Stimulated activated CD4-positive, alpha-beta T cell treated with anti-CD3 and anti-CD28 coated beads, Interleukin-12 subunit alpha, Interleukin-12 subunit beta, amount 100 ng/mL, for 24 hours (primary cell): Measurements from ENCODE around the gene DCAF10.
A peak's percentile ranks its signal among the peaks of the same experiment; 100 is the strongest.
"Not testable (repeated sequence)": the region's sequence is repeated elsewhere in the genome, so short reads cannot be mapped to it uniquely, and the experiment has no call there.

Experiments used
- DNase-seq, 2 experiments: peaks; one replicate each; pipeline ENCODE4 v3.0.0-alpha.2; 2020; ENCODE audit warnings: low read depth in 2 of 2

The DCAF10 gene

DNA sequence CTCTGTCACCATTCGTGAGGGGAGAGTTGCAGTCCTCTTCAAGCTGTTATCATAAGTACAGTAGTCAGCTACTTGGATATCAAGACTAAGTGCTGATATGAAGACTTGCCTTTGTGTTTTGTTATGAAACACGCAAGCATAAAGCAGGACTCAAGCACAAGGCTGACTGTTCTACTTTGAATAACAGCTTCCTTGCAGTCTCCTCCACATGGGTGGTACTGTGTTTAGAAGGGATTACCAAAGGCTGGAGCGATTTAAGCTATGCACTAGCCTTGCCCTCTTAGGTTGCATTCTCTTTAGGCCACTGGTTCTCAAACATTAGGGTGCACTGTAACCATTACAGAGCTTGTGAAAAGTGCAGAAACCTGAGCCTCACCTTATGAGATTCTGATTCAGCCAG is 61.9 kb downstream of the DCAF10 start:
- no peak for DNase-seq

DNA sequence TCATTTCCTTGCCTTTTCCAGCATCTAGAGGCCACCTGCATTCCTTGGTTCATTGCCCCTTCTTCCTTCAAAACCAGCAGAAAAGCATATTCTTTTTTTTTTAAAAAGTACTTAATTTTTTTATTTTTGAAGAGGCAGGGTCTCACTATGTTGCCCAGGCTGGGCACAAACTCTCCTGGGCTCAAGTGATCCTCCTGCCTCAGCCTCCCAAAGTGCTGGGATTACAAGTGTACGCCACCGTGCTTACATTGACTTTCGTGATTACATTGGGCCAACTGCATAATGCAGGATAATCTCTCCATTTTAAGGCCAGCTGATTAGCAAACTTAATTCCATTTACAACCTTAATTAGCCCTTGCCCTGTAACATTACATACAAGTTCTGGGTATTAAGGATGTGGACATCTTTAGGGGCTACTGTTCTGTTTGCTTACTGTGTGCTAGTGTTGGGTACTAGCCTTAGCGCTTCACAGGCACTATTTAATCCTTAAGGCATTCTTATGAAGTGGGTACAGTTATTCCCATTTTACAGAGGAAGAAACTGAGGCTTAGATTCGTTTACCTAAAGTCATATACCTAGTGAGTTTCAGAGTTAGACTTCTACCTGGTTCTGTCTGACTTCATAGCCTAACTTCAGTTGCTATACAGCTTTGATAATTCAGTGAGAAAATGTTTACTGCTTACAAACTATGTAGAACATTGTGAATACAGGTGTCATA is 69.6 kb downstream of the DCAF10 start:
- DNase-seq, result no peak

- no peak for DNase-seq
These were observed 70.2 kb downstream of the DCAF10 start for GRCh38 chr9:37870799-37871176.

DNA sequence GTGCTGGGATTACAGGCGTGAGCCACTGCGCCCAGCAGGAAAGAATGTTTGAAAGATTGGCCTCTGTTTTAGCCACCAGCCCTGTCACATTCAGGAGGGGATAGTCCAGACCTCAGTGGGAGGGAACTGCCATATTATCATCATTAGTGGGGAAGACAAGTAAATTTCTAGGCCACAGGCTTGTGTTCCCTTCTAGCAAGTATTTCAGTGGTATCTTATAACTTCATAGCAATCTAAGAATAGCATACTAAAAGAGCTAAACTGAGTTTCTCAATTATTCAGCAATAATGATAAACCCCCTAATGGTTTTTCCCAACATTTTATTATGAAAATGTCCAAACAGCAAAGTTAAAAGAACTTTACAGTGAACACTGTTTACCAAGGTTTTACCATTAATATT is 73.4 kb downstream of the DCAF10 start:
- DNase-seq, result no peak

DNA sequence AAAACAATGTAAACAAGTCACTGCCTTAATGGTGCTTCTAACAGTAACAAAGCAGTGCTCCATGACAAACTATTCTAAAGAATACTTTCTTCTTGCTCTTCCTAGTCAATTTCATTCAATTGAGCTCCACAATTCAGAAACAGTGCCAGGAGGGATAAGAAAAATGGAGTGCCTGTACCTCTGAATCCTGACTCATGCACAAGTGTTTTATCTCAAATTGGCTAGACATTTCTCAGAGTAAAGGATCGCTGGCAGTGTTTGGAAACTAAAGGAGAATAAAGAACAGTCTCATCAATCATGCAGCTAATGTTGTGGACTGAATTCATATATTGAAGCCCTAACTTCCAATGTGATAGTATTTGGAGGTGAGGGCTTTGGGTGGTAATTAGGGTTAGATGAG is 75.8 kb downstream of the DCAF10 start:
- no peak for DNase-seq

GRCh38 chr9:37880916-37881479 is 80.4 kb downstream of the DCAF10 start:
- DNase-seq, result no peak

DNA sequence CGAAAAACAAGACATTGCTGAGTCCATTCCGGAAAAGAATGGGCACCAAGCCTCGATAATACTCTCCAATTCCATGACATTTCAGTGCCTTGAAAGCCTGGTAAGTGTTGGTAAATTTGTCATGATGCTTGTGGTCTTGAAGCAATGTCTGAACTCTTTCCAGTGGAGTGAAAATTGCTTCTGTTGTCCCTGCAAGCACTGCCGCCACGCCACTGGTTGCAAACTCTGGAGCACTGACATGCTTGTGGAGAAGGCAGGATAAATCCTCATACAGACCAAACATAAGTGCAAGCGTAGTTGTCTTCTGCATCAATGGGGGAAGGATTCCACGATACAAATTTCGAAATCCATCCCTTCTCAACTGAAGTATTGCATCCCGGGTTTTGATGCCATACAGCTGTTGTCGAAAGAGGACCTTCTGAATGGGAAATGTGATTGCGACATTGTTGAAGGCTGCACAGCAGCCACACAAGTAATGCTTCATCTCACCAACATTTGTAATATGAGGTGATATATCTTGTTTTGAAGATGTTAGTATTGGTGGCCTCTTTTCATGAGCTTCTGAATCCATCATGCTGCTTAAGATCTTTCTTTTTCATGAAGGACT is 87.5 kb downstream of the DCAF10 start:
- not testable (repeated sequence) for DNase-seq

- DNase-seq, result no peak
These were observed 88.9 kb downstream of the DCAF10 start for GRCh38 chr9:37889536-37889935.

DNA sequence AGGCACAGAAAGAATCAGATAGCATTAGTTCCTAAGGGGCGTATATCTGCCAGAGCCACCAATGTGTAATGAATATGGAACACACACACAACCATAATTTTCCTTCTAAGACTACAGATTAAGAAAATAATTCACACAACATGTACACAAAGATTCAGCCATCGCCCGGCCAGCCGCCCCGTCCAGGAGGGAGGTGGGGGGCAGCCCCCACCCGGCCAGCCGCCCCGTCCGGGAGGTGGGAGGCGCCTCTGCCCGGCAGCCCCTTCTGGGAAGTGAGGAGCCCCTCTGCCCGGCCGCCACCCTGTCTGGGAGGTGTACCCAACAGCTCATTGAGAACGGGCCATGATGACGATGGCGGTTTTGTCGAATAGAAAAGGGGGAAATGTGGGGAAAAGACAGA is 90.4 kb downstream of the DCAF10 start:
- not testable (repeated sequence) for DNase-seq

DNA sequence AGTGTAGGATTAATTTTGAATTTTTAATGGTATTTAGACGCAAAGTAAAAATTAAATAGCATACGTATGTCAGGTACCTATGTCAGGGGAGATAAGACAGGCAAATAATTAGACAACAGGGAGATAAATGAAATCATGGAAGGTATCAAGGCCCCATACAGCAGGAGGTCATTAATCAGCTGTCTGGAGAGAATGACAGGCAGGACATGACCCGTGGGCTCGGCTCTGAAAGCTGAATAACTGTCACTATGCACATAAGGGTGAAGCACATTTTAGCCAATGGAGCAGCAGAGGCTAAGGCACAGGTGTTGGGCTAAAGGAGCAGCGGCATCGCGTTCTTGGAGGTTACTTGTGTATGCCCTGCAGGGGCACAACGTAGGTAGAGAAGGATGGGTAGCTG is 91.5 kb downstream of the DCAF10 start:
- no peak for DNase-seq

- no peak for DNase-seq
These were observed 97.1 kb downstream of the DCAF10 start for GRCh38 chr9:37897665-37898064.

DNA sequence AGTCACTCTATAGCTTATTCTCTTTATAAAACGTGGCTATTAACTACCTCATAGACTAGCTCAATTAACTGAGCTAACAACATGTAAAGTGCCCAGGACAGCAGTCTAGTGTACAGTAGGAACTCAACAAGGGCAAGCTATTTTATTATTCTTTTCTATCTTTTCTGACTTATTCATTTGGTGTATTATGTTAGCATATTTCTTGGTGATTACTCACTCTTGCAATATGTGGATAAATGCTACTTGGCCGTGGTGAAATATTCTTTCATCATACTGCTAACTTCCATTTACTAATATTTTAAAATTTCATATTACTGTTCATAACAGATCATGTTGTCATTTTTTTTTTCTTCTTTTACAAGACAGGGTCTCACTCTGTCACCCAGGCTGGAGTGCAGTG is 98.4 kb downstream of the DCAF10 start:
- no peak for DNase-seq

DNA sequence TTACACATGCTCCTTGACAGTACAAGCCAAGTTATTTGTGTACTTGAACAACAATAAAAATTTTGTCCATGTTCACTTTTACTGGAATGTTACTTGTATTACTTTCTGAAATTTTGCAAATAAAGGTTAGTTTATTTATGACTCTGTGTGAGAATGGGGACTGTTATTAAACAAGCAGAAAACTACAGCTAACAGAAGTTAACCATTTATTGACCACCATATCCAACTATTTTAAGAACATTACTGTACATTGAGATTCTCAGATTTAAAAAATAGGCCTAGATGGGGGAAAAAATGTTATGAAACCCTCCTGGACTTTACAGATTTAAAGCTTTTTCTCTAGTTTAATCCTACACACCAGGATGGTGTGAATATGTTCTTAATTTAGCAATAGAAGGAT is 101.5 kb downstream of the DCAF10 start:
- DNase-seq, result no peak

DNA sequence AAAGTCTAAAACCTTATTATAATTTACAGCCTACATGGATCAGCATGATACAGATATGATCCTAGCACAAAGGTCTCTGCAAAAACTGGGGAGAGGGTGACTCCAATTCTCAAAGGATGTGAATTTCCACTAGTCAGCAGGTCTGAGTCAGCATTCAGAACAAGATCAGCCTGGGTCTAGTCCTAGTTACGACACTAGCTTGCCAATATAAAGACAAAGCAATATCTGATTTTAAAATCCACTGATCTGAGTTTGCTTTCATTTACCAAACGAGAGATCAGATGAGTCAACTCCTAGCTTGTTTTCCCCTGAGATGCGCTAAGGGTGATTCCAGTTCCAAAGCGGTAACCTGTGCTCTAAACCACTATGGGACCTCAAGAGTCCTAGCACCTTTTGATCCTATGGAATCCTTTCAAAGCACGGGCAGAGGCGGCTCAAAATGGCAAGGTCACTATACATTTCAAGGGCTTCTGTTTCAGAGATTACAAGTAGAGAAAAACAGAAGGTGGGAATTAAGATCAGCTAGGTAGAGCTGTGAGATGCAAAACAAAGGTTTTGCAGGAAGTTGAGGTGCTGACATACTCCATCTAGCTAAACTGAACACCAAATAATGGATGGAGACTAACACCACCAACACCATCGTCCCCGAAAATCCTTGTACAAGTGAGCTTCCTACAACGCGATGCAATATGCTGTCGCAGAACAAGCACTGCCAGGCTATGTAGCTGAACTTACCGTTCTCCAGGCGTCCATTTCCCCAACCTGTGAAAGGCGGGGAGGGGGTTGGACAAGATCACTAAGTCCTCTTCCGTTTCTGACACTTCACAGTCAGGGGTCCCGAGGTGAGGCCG is 102.4 kb downstream of the DCAF10 start:
- DNase-seq, result no peak

GRCh38 chr9:37903647-37904444 is 103.2 kb downstream of the DCAF10 start, which contains the start of gene SLC25A51:
Gene SLC25A51, minus strand, starts transcription at chr9:37904127. Its CDS starts 15,577 bp downstream, at chr9:37888550.
- peak; percentile 92 for DNase-seq

DNA sequence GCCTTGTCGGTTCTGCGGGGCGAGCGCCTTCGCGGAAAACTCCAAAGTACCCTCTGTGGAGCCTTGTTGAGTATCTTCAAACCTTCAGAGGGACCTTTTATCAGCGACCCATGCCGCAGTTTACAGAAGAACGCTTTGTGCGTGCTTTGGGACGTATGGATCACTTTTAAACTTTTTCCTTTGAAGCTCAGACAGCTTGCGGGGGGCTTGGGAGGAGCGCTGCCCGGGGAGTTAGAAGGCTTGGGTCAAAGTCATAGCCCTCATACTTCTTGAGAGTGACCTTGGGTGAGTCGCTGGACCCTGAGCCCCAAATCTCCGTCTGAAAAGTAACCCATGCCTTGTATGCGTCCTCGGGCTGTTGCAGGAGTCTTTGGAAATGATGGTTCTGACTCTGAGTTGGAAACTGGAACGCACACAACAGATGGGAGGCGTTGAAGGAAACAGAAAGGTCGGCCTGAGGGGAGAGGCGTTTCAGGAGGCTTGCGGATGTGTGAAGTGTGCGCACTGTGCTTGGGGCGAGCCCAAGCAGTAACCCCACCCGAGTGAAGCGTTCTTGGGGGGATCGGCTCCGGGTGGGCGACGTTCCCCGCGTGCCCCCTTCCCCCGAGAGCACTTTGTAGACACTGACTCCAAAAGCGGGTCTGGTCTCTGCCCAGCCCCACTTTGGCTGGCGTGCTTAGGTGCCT is 104.0 kb downstream of the DCAF10 start:
- peak in 1 of 2 experiments; percentile 8 for DNase-seq

DNA sequence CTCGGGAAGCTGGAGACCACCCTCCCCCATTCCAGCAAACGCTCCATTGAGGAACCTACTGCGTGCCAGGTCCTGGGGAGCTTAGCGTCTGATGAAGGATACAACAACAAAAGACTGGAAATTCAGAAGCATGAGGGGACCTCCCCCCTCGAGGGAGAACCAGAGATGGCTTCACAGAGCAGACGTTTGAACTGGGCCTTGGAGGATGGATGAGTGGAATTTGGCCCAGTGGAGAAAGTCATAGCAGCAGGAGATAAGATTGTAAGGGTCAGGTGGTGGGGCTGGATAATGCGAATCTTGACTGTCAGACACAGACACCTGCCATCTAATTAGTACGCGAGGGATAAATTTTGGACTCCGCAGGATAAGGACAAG is 104.5 kb downstream of the DCAF10 start:
- DNase-seq, result no peak

DNA sequence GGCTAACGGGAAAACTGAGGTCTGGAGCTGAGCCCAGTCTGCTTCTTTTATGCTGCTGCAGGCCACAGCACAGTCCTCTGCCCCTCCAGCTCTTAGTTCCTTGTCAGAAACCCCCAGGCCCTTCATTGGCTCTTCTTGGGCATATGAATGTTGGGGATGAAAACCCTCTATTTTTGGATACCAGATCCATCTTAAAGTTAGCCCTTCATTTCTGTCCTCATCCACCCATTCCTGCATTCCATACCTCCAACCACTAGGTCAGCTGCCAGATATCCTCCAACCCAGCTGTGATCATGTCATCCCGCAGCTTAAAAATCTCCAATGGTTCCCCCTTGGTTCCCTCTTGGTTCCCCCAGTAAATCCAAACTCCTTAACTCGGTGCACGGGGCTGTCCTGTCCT is 105.2 kb downstream of the DCAF10 start:
- DNase-seq, result no peak

- DNase-seq, result no peak
These were observed 106.0 kb downstream of the DCAF10 start for GRCh38 chr9:37906312-37907239.

DNA sequence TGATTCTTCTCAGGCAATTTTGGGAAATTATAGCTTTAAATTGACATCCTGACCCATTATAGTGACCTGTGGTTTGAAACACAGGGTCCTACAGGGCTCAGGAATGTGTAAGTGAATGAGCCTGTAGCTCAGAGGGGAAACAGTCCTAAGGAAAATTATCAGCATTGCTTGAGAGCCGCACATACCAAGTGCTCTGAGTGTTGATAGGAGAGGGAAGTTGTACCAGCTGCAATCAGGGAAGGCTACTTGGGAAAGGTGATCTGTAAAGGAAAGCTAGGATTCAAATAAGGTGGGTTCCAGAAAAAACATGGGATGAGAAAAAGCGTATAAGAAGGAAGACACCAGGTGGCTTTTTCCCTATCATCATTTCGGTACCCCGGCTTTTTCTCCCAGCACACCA is 107.7 kb downstream of the DCAF10 start:
- no peak for DNase-seq
